GM19452 (cell line): ENCODE measurements around the gene TRABD2B.

ENCODE experiments used
- ATAC-seq: cut with Tn5 transposase; IDR thresholded peaks from one replicate; pipeline ENCODE4 v1.9.1; 2021; ENCODE audit not compliant: unreplicated experiment

Gene TRABD2B

DNA sequence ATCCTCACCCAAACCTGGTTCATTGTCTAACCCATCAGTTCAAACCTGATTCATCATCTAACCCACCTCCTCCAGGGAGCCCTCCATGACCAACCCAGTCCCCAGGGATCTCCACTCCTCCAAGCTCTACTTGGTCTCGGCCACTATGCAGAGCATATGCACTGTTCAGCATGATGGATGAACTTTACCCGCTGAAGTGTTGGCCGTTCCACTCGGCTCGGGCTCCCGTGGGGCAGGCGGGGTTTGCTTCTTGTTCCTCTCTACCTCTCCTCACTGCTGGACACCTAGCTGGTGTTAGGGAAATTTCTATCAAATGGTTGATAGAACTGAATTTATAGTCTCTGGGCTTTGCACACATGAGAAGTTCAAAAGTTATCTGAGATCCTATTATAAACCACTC, 111.0 kb downstream of the TRABD2B start:
- no peak for ATAC-seq

DNA sequence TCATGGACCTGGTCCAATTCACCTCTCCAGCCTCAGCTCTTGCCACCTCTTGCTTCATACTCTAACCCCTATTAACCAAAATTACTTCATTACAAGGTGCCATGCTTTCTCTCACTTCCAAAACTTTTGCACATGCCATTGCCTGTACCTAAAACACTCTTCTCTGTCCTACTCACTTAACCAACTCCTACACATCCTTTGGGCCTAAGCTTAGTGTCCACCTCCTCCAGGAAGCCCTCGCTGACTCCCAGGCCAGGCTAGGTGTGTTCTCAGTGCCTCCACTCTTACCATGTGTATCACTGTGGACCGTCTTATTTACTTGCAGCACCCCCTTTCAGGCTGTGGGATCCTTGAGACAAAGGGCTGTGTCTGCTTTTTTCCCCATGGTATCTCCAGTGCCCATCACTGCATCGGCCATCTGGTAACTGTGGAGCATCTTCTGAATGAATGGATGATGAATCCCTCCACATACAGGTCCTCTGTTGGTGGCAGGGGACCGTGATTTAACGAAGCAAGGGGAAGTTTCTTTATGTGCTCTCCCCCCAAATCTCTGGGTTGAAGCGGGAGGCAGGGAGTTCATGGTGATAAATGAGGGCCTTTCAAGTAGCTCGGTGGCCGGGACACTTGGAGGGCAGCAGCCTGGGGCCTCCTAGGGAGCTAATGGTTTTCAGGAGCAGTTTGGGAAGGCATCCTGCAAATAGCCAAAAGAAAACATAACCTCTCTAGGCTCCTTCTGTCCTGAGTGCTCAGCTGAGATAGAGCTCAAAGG, 111.9 kb downstream of the TRABD2B start:
- no peak for ATAC-seq

- no peak for ATAC-seq
Measured at GRCh38 chr1:47883963-47884362, 113.2 kb downstream of the TRABD2B start.

- no peak for ATAC-seq
Measured at GRCh38 chr1:47881505-47882442, 115.4 kb downstream of the TRABD2B start.

GRCh38 chr1:47876587-47876963, 120.6 kb downstream of the TRABD2B start:
- no peak for ATAC-seq

DNA sequence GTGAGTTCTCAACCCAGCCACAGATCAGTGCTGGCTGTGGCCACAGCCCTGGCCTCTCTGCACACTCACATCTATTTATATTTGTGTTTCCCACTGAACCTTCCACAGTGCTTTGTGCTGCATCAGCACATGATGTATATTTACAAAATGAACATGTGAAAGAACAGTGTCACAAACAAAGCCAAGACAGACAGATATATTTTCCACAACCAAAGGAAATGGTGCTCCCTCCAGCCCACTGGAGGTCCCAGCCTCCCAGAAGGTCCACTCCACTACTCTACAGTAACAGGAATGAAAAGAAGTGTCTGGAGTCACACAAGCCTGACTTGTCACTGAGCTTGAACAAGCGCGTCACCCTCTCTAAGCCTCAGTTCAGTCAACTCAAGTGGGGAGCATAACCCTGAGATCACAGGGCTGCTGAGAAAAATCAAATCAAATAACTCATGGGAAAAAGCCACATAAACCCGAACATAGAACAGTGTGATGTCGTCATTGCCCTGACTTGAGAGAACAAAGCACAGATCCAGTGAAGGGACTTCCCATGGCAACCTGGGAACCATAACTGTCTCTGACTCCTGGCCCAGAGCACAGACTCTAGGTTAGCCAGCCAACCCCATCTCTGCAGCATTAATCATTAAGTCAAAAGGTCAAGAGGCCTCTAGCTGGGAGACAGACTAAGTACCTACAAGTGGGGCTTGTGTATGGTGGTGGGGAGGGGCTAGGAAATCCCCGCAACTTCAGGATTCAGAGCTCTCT, 121.2 kb downstream of the TRABD2B start:
- no peak for ATAC-seq

DNA sequence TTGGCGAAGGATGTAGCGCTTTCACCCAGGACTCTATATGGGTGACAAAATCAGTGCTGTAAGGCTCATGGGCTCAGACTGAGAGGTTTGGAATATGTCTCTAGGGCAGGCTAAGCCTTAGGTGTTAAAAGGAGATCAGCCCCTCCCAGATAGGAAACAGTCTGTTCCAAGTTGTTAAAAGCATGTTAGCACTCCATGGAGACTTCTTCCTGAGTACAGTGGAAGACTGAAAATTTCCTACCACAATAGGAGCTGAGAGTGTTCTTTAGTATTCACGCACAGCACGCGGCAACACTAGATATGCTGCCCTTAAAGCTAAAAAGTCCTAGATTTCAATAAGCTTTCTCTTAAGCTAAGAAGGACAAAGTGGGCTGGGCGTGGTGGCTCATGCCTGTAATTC, 122.1 kb downstream of the TRABD2B start:
- ATAC-seq, result no peak

GRCh38 chr1:47873337-47873736, 123.8 kb downstream of the TRABD2B start:
- ATAC-seq, result no peak

DNA sequence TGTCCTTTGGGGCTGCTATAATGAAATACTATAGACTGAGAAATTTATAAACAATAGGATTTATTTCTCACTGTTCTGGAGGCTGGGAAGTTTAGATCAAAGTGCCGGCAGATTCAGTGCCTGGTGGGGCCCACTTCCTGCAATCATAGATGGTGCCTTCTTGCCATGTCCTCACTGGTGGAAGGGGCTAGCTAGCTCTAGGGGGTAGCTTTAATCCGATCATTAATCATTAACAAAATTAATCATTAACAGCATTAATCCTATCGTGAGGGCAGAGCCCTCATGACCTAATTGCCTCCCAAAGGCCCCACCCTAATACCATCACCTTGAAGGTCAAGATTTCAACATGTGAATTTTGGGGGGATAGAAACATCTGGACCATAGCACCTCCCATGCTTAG, 124.3 kb downstream of the TRABD2B start:
- ATAC-seq, result no peak

- ATAC-seq, result no peak
Measured at GRCh38 chr1:47871799-47872353, 125.3 kb downstream of the TRABD2B start.

DNA sequence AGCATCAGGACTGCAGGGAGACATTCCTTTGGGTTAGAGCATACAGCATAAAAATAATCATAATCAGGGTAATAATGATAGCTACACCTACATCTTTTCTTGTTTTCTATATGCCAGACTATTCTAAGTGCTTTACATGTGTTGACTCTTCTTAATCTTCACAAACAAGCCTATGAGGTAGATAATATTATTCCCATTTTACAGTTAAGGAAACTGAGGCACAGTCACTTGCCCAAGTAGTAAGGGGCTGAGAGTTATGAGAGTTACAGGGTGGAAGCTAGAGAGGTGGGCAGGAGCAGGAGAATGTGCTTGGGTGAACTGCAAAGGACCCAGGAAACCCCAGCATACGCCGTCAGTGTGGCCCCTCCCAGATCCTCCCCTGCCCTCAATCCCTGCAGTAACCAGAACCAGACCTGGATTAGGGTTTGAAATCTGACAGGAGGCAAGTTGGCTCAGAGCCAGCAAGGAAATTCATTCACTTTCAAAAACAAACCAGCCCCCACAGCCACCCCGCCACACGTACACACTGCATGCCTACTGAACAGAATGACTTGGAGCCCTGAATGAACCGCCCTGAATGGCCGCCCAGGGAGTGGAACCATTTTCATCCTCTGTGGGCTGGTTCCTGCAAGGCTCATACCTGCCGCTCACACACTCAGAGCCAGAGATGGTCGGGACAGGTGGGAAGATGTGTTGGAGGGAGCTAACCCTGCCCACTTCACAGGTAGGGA, 126.1 kb downstream of the TRABD2B start:
- no peak for ATAC-seq

DNA sequence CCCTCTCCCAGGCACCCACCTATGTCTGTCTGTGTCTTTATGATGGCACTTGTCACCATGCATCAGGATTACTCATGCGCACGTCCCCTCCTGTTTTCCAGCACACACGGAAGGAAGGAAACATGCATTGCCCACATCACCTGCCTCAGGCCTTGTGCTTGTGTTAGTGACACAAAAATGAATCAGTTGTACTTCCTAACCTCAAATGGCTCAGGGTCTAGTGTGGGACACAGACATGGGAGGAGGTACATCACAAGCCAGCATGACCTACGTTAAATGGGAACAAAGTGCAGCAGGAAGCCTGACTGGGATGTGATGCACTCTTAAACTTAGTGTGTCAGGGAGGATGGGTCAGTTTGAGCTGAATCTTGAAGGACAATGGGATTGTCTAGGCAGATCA, 126.7 kb downstream of the TRABD2B start:
- no peak for ATAC-seq

DNA sequence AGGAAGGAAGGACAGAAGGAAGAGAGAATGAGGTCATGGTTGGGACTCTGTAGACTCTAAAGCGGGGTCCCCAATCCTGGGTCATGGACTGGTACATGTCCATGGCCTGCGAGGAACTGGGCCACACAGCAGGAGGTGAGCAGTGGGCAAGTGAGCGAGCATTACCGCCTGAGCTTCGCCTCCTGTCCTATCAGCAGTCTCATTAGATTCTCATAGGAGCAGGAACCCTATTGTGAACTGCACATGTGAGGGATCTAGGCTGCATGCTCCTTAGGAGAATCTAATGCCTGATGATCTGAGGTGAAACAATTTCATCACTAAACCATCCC, 128.9 kb downstream of the TRABD2B start:
- no peak for ATAC-seq

GRCh38 chr1:47867438-47868347, 129.5 kb downstream of the TRABD2B start:
- ATAC-seq, result no peak

DNA sequence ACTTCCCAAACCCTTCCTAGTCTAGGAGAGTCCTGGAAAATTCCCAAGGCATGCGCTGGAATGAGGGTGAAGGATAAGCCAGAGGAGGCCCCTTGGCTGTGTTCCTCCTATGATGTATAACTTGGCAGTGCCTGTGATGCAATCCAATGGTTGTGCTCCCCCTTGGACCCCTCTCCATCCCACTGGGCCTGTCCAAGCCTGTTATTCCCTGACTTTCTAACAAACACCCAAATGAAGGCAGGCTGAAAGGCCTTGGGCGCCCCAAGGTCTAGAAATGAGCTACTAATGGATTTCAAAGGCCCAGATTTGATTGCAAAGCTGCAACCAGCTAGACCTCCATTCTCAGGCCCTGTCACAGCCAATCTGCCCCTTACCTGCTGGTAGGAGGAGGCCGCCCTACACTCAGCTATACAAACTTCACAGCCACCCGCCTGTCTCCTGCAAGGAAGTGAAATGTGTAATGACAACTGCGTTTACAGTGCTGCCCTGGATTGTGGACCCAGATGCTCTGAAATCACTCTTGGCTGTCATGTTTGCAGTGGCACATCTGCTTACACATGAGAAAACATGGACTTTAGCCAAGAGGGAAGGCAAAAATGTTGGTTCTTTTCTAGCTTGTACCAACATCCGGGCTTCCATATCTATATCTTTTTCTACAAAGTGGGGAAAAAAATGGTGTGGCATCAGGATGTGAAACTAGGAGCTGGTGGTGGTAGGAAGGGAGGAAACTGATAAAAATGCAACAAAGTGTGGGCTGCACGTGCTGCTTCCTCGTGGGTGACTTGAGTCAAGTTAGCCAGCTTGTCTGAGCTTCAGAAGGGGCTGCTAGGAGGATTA, 130.4 kb downstream of the TRABD2B start:
- no peak for ATAC-seq

GRCh38 chr1:47865881-47866535, 131.2 kb downstream of the TRABD2B start:
- ATAC-seq, result no peak

GRCh38 chr1:47859092-47859743, 138.0 kb downstream of the TRABD2B start:
- ATAC-seq, result no peak

GRCh38 chr1:47856996-47857395, 140.2 kb downstream of the TRABD2B start:
- no peak for ATAC-seq
